GM11168 (cell line): ENCODE data around the gene RAB4B.
"Not testable (repeated sequence)": the region's sequence is repeated elsewhere in the genome, so short reads cannot be mapped to it uniquely, and the experiment has no call there.

Experiments used
- in situ Hi-C: fragments of 300-500 bp; cut with MboI; formaldehyde crosslinking; loops from one replicate; pipeline ENCODE4 v1.12.0; 2022; ENCODE audit warnings: low sequenced_read_pairs; ENCODE audit not compliant: unreplicated experiment

Gene RAB4B

GRCh38 chr19:40776932-40777644, 959 bp upstream of the RAB4B start:
- in situ Hi-C loops, result no loop called here

- in situ Hi-C loops, result no loop called here
Measured at GRCh38 chr19:40777645-40777936, 456 bp upstream of the RAB4B start.

GRCh38 chr19:40778706-40779284, 748 bp downstream of the RAB4B start:
- in situ Hi-C loops, result no loop called here

DNA sequence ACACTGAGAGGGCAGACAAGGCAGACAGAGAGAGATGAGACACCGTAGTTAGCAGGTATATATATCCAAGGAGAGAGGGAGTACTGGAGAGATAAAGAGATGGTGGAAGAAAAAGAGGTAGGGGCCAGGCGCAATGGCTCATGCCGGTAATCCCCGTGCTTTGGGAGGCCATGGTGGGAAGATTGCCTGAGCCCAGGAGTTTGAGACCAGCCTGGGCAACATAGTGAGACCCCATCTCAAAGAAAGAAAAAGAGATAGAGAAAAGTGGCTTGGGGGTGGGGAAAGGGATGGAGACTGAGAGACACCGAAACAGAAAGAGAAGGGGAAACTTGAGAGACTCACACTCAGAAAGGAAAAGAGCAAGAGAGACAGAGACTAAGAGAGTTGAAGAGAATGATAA, 2.5 kb downstream of the RAB4B start:
- in situ Hi-C loops, result no loop called here

DNA sequence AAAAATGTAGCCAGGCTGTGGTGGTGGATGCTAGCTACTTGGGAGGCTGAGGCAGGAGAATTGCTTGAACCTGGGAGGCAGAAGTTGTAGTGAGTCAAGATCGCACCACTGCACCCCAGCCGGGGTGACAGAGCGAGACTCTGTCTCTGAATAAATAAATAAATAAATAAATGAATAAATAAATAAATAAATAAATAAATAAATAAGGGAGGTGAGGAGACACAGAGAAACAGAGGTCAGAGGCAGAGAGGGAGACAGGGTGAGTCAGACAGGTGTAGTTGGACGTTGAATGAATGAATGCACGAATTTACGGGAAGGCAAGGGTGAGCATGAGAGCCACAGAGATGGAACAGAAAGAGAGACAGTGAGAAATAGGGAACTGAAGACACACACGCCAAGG, 3.1 kb downstream of the RAB4B start:
- in situ Hi-C loops, result no loop called here

DNA sequence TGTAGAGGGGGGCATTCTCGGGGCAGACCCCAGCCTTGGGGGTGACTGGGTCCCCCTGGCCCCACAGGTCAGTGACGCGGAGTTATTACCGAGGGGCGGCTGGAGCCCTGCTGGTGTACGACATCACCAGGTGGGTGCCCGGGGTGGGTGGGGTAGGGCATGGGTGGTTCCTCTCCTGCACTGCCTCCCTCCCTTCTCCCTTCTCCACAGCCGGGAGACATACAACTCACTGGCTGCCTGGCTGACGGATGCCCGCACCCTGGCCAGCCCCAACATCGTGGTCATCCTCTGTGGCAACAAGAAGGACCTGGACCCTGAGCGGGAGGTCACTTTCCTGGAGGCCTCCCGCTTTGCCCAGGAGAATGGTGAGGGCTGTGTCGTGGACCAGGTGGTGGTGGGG, 5.7 kb downstream of the RAB4B start:
- in situ Hi-C loops, result no loop called here

DNA sequence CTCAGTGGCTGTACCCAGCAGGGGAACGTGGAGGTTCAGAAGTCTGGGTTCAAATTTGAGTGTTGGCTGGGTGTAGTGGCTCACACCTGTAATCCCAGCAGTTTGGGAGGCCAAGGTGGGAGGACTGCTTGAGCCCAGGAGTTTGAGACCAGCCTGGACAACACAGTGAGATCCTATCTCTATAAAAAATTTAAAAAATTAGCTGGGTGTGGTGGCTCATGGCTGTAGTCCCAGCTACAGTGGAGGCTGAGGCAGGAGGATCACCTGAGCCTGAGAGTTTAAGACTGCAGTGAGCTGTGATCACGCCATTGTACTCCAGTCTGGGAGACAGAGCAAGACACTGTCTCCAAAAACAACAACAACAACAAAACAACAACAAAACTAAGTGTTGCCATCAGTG, 6.1 kb downstream of the RAB4B start:
- in situ Hi-C loops, result not testable (repeated sequence)

- in situ Hi-C loops, result no loop called here
Measured at GRCh38 chr19:40785526-40785925, 7.5 kb downstream of the RAB4B start.

DNA sequence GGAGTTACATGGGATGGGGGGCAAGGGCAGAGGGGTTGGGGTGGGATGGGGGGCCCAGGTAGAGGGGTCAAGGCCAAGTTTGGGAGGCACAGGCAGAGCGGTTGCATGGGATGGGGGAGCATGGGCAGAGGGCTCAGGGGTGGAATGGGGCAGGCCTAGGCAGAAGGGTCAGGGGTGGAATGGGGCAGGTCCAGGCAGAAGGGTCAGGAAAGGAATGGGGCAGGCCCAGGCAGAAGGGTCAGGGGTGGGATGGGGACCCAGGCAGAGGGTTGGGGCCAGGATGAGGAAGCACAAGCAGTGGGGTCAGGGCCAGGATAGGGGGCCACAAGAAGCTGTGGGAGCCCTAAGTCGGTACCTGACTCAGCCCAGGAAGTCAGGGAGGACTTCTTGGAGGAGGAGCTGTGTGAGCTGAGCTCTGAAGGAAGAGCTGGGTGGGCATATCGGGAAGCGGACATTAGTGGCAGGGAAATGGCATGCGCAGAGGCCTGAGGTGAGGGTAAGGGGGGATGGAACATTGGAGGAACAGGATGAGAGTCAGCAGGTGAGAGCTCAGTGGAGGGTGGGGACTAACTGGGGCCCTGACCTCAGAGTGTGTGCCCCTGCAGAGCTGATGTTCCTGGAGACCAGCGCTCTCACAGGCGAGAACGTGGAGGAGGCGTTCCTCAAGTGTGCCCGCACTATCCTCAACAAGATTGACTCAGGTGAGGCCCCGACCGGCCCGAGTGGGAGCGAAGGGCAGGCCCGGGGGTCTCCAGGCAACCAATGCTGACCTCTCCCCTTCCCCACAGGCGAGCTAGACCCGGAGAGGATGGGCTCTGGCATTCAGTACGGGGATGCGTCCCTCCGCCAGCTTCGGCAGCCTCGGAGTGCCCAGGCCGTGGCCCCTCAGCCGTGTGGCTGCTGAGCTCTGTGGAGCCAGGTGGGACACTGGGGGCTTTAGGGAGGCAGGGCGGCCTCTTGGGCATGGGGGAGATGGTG, 8.3 kb downstream of the RAB4B start:
- in situ Hi-C loops, result no loop called here

DNA sequence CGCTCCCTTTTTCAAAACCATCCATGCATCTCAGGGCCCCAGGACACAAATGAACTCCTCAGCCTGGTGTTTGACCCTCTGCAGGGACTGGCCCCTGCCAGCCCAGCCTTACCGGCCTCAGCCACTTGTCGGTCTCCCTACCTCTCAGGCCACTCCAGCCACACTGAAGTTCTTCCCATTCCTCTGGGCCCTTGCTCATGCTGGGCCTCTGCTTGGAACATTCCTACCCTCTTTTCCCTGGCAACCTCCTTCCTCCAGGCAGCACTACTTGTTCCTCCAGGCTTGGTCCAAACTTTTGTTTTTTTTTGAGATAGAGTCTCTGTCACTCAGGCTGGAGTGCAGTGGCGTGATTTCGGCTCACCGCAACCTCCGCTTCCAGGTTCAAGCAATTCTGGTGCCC, 13.3 kb downstream of the RAB4B start:
- in situ Hi-C loops, result no loop called here

DNA sequence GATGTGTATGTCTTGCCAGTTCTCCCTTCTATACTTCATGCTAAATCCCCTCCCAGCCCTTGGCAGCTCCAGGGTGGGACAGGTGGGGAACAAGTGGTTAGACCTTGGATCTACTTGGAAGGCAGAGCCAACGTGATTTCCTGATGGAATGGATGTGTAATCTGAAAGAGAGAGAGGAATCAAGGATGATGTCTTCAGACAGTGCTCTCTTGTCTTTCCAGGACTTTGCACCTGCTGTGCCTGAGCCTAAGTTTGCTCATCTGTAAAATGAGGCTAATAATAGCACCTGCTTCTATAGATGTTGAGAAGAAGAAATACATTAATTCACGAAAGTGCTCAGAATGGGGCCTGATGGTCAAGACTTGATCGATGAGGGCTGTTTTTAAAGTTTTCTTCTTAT, 13.9 kb downstream of the RAB4B start:
- in situ Hi-C loops, result no loop called here

- in situ Hi-C loops, result no loop called here
Measured at GRCh38 chr19:40797166-40797962, 19.3 kb downstream of the RAB4B start.

GRCh38 chr19:40797963-40798682, 20.1 kb downstream of the RAB4B start:
- in situ Hi-C loops, result no loop called here

DNA sequence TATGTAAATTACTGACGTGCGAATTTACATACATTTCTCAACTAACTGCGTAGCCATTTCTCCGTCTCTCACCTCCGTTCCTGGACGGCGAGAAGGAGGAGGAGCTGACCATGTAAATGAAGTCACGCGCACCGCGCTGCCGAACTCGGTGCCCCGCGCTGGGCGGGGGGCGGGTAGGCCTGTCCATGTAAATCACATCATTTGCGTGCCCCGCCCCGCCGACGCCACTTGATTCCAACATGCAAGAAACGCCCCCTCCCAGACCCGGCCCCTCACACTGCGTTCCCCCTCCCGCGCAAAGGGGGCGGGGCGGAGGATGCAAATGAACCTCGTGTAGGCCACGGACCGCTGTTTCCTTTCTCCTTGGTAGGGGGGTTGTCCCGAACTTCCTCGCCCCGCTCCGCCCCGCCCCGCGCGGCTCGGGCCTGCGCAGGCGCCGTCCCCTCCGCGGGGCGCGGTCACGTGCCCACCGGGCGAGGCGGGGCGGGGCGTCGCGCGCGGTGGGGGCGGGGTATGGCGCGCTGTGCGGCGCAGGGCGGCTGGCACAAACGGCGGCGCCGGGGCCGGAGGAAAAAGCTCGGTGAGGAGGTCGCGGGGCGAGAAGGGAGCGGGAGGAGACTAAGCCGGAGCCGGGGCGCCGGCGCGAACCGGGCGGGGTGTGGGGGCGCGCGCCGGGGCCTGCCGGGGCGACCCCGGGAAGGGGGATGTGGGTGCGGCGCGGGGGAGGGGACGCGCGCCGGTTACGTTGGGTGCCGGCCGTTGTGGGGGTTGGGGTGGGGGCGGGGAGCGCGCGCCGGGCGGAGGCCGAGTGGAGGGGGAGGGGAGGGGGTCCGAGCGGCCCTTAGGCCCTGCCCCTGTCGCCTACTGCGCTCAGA, 20.9 kb downstream of the RAB4B start, which contains the start of gene EGLN2:
Gene EGLN2, plus strand, starts transcription at position 509 of the 875 bp plus-strand sequence. CDS start 1,382 bp downstream, outside the sequence.
- in situ Hi-C loops, result no loop called here

DNA sequence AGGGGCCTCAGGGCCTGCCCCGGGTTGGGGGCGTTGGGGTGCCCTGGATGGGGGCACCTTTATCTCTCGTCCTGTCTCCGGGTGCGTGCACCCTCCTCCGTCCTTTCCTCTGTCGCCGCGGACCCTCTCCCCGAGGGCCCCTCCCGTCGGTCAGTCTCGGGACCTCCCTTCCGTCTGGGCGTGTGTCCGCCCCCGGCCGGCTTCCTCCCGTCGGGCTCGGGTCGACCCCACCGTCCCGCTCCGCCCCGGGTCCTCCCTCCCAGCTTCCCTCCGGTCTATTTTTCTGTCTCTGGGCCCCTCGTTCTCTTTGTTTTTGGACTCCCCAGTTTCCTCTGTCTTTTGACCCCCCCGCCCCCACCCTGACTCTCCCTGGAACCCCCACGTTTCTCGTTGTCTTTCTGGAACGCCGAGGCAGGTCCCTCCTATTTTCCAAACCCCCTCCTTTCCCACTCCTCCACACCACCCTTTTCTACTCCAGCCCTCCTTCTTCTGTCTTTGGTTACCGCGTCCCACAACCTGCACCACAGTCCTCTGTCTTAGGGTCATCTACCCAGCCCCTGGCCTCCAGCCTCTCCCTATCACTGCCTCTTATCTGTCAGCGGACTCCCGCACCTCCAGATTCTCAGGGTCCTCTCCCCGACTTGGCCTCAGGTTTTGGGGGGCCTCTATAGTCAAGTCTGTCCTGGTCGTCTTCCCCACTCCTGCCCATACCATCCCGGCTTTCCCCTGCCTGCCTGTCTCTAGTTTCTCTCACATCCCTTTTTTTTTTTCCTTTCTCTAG, 21.7 kb downstream of the RAB4B start:
- in situ Hi-C loops, result no loop called here

- in situ Hi-C loops, result no loop called here
Measured at GRCh38 chr19:40800339-40800996, 22.4 kb downstream of the RAB4B start.

GRCh38 chr19:40800997-40801377, 22.9 kb downstream of the RAB4B start:
- in situ Hi-C loops, result no loop called here
